OCI-LY7 (cell line): ENCODE data around the gene HHEX. TPM values are rescaled to one million over a fixed set of nuclear protein-coding genes. Genes with fewer than 3 reads are reported as not detected.

Source experiments
- BruUV-seq: library from RNA; stranded (reverse); fragments of 400-500 nt; replicated peaks from 2 replicates; lab custom pipeline; 2021; lab: Mats Ljungman, UMichigan
- CTCF ChIA-PET: fragments of 300-600 bp; sonication (Branson Sonifier 250); formaldehyde crosslinking; loops from one replicate; lab custom pipeline; 2022; ENCODE audit warnings: antibody characterized with exemption; ENCODE audit not compliant: unreplicated experiment; lab: Charles Lee
- POLR2A ChIA-PET: fragments of 300-600 bp; sonication (Branson Sonifier 250); formaldehyde crosslinking; loops from one replicate; lab custom pipeline; 2022; ENCODE audit warnings: antibody characterized with exemption; lab: Charles Lee
- DNase-seq: peaks from one replicate; pipeline ENCODE4 v3.0.0-alpha.2; 2015; ENCODE audit warnings: low spot score
- H2AFZ ChIP-seq: fragments of 200-600 bp; sonication (generic), shearing (Covaris generic); 2 replicates; pipeline ENCODE4 v1.6.1; 2014; ENCODE audit warnings: mild to moderate bottlenecking, antibody characterized with exemption, low read length, moderate library complexity
- H3K27ac ChIP-seq: fragments of 200-600 bp; sonication (generic); 2 replicates; pipeline ENCODE4 v1.5.1; 2014; ENCODE audit warnings: mixed run types, low read depth, mild to moderate bottlenecking, moderate library complexity, low read length, inconsistent platforms; ENCODE audit not compliant: poor library complexity, severe bottlenecking
- H3K36me3 ChIP-seq: fragments of 200-600 bp; sonication (generic); 2 replicates; pipeline ENCODE4 v1.6.1; 2014; ENCODE audit warnings: mild to moderate bottlenecking, antibody characterized with exemption, low read length, moderate library complexity, mixed read lengths; ENCODE audit not compliant: insufficient read depth
- H3K4me1 ChIP-seq: fragments of 200-600 bp; sonication (generic); 2 replicates; pipeline ENCODE4 v1.5.1; 2014; ENCODE audit warnings: mild to moderate bottlenecking, low read length; ENCODE audit not compliant: insufficient read depth, poor library complexity, severe bottlenecking
- H3K4me2 ChIP-seq: fragments of 200-600 bp; sonication (generic); 2 replicates; pipeline ENCODE4 v1.6.1; 2014; ENCODE audit warnings: mild to moderate bottlenecking, low read length
- H3K4me3 ChIP-seq: fragments of 200-600 bp; sonication (generic); 2 replicates; pipeline ENCODE4 v1.5.1; 2014; ENCODE audit warnings: mild to moderate bottlenecking, low read depth, low read length; ENCODE audit not compliant: poor library complexity, severe bottlenecking
- H3K79me2 ChIP-seq: fragments of 200-600 bp; sonication (generic); 2 replicates; pipeline ENCODE4 v1.6.1; 2016; ENCODE audit warnings: low read depth, mild to moderate bottlenecking, low read length, moderate library complexity, mixed read lengths; ENCODE audit not compliant: insufficient read depth
- H3K9me2 ChIP-seq: fragments of 200-600 bp; sonication (generic); 2 replicates; pipeline ENCODE4 v1.6.1; 2016; ENCODE audit warnings: mild to moderate bottlenecking, low read length, mixed read lengths; ENCODE audit not compliant: insufficient read depth
- H3K9me3 ChIP-seq: fragments of 200-600 bp; sonication (generic); 2 replicates; pipeline ENCODE4 v1.6.1; 2014; ENCODE audit warnings: mild to moderate bottlenecking, mixed run types, low read length, mixed read lengths
- H4K20me1 ChIP-seq: fragments of 200-600 bp; sonication (generic); 2 replicates; pipeline ENCODE4 v1.6.1; 2014; ENCODE audit warnings: mild to moderate bottlenecking, antibody characterized with exemption, low read length, moderate library complexity, mixed read lengths; ENCODE audit not compliant: insufficient read depth
- CTCF ChIP-seq: fragments of 200-600 bp; sonication (generic); conservative IDR thresholded peaks from 2 replicates; pipeline ENCODE4 v1.5.1; 2014; ENCODE audit warnings: mild to moderate bottlenecking, antibody characterized with exemption, low read length, moderate library complexity, mixed read lengths
- EZH2phosphoT487 ChIP-seq: fragments of 200-600 bp; sonication (generic); IDR thresholded peaks from 2 replicates; pipeline ENCODE4 v1.6.1; 2018; ENCODE audit warnings: low read depth, borderline replicate concordance, mild to moderate bottlenecking, mixed run types, antibody characterized with exemption, low read length, moderate library complexity, mixed read lengths
- intact Hi-C: fragments of 100-400 bp; cut with micrococcal nuclease; formaldehyde crosslinking; loops from one replicate; pipeline ENCODE4 v1.10.0; 2022; ENCODE audit not compliant: unreplicated experiment
- total RNA-seq, 2 experiments: library from RNA; depleted of rRNA in 1 of 2; stranded (reverse); fragments of >200 nt in 1 of 2; shearing (Covaris generic) in 1 of 2; gene quantifications; 2 replicates each; pipeline ENCODE4 v1.2.3, GENCODE V29; 2014 to 2022

HHEX gene
- total RNA-seq, 2 experiments from 2014 or later = 1.6 to 2.8 TPM

- ChIA-PET POLR2A (interaction anchor here (0.7 to 0.8 kb wide), 2 partner anchors 30 to 174 kb away, joined by 3 read pairs; no protein-coding TSS in a partner anchor), CTCF (no interaction called here)
- no peak for DNase-seq
- no peak for TF ChIP-seq CTCF
- Histone ChIP-seq H3K36me3 (no peaks in the 10 kb centered on the region), H3K27ac (no peak overlapping the region), H3K4me3 (no peak overlapping the region), H3K4me1 (no peaks in the 10 kb centered on the region), H4K20me1 (no peaks in the 10 kb centered on the region), H3K9me3 (no peaks in the 10 kb centered on the region), H3K79me2 (no peaks in the 10 kb centered on the region), H3K4me2 (no peak overlapping the region), H2AFZ (no peak overlapping the region), H3K9me2 (0 out of 2 replicates have a peak, but pooled peaks cover 3% of the 10 kb centered on the region)
- intact Hi-C loops = no loop called here
- BruUV-seq = no TSS peak
Measured at GRCh38 chr10:92677708-92678107, 12.0 kb upstream of the HHEX start.

GRCh38 chr10:92678206-92678605 lies 11.5 kb upstream of the HHEX start:
- no peak for DNase-seq
- no peak overlapping the region for H3K4me3 ChIP-seq
- no peak overlapping the region for H3K4me2 ChIP-seq
- no peaks in the 10 kb centered on the region for H3K4me1 ChIP-seq
- no TSS peak for BruUV-seq
- TF ChIP-seq CTCF (no peak), EZH2phosphoT487 (no peak)
- H3K27ac ChIP-seq = no peak overlapping the region
- ChIA-PET POLR2A (interaction anchor here (0.7 to 0.8 kb wide), 3 partner anchors 18 to 173 kb away, joined by 3 read pairs; no protein-coding TSS in a partner anchor), CTCF (no interaction called here)
- H3K79me2 ChIP-seq = no peaks in the 10 kb centered on the region
- H3K36me3 ChIP-seq = no peaks in the 10 kb centered on the region
- H3K9me3 ChIP-seq = no peaks in the 10 kb centered on the region
- H4K20me1 ChIP-seq = no peaks in the 10 kb centered on the region
- intact Hi-C loops = no loop called here
- 0 out of 2 replicates have a peak, but pooled peaks cover 3% of the 10 kb centered on the region for H3K9me2 ChIP-seq
- H2AFZ ChIP-seq = no peak overlapping the region

GRCh38 chr10:92681306-92681834 lies 8.4 kb upstream of the HHEX start:
- Histone ChIP-seq H3K4me2 (no peak overlapping the region), H3K36me3 (no peaks in the 10 kb centered on the region), H3K9me2 (0 out of 2 replicates have a peak, but pooled peaks cover 3% of the 10 kb centered on the region), H3K4me3 (no peak overlapping the region), H3K9me3 (no peaks in the 10 kb centered on the region), H4K20me1 (no peaks in the 10 kb centered on the region), H3K27ac (no peak overlapping the region), H2AFZ (no peak overlapping the region), H3K79me2 (no peaks in the 10 kb centered on the region), H3K4me1 (no peaks in the 10 kb centered on the region)
- no TSS peak for BruUV-seq
- CTCF ChIA-PET = no interaction called here
- no peak for TF ChIP-seq EZH2phosphoT487
- TF ChIP-seq CTCF = no peak
- DNase-seq = no peak
- intact Hi-C loops = no loop called here
- POLR2A ChIA-PET = interaction anchor here (0.6 to 1.9 kb wide), 8 partner anchors 9 to 677 kb away, joined by 3 to 9 read pairs (median 4); partner anchors contain the start of gene HHEX
